GM03348 (cell line): ENCODE measurements around the gene SYPL2.

Experiments used
- DNase-seq: peaks from one replicate; pipeline ENCODE4 v3.0.0; 2012; ENCODE audit warnings: low spot score

The SYPL2 gene

GRCh38 chr1:109492779-109493178 is 26.4 kb downstream of the SYPL2 start:
- no peak for DNase-seq

- DNase-seq, result no peak
These were observed 26.9 kb downstream of the SYPL2 start for GRCh38 chr1:109493227-109493626.

GRCh38 chr1:109493805-109494539 is 27.6 kb downstream of the SYPL2 start, which contains the start of gene CYB561D1:
CYB561D1 (plus strand) TSS chr1:109494094; CDS start chr1:109494140, 46 bp downstream.
- peak; percentile 96 for DNase-seq

GRCh38 chr1:109495738-109496137 is 29.4 kb downstream of the SYPL2 start:
- DNase-seq, result no peak

GRCh38 chr1:109497449-109498160 is 31.3 kb downstream of the SYPL2 start:
- DNase-seq, result no peak

- peak; percentile 58 for DNase-seq
These were observed 31.9 kb downstream of the SYPL2 start for GRCh38 chr1:109498161-109498801.

GRCh38 chr1:109499081-109499480 is 32.7 kb downstream of the SYPL2 start:
- no peak for DNase-seq

GRCh38 chr1:109499661-109500536 is 33.6 kb downstream of the SYPL2 start:
- peak; percentile 34 for DNase-seq

GRCh38 chr1:109500941-109501381 is 34.6 kb downstream of the SYPL2 start:
- peak; percentile 67 for DNase-seq

- DNase-seq, result no peak
These were observed 35.5 kb downstream of the SYPL2 start for GRCh38 chr1:109501644-109502363.

GRCh38 chr1:109502364-109502851 is 36.1 kb downstream of the SYPL2 start:
- DNase-seq, result no peak

GRCh38 chr1:109503935-109504334 is 37.6 kb downstream of the SYPL2 start:
- no peak for DNase-seq

- no peak for DNase-seq
These were observed 38.6 kb downstream of the SYPL2 start for GRCh38 chr1:109504974-109505373.

GRCh38 chr1:109508001-109508872 is 41.9 kb downstream of the SYPL2 start:
- DNase-seq, result no peak

GRCh38 chr1:109508873-109509175 is 42.5 kb downstream of the SYPL2 start:
- DNase-seq, result no peak

GRCh38 chr1:109509176-109510134 is 43.1 kb downstream of the SYPL2 start, which contains the start of gene AMIGO1:
AMIGO1 (minus strand) TSS chr1:109509727; CDS start chr1:109508912, 815 bp downstream.
- DNase-seq, result peak; percentile 95

- DNase-seq, result no peak
These were observed 46.9 kb downstream of the SYPL2 start for GRCh38 chr1:109513110-109513710.

- DNase-seq, result no peak
These were observed 48.5 kb downstream of the SYPL2 start for GRCh38 chr1:109514846-109515245.
